HepG2 (cell line): ENCODE measurements around the gene KRTCAP3. TPM values are rescaled to one million over a fixed set of nuclear protein-coding genes. Genes with fewer than 3 reads are reported as not detected.

Source experiments
- ATRX ChIP-seq: sonication (generic); formaldehyde crosslinking; IDR thresholded peaks from 2 replicates; pipeline ENCODE4 v1.4.0; 2020; ENCODE audit warnings: missing genetic modification reagents, borderline replicate concordance
- FOXP1 ChIP-seq, 2 experiments: fragments of 450-650 bp in 1 of 2; IDR thresholded peaks; 2 replicates each; pipeline ENCODE4 v1.6.1; 2017 to 2018; ENCODE audit warnings: antibody characterized with exemption in 1 of 2
- HES4 ChIP-seq: sonication (generic); formaldehyde crosslinking; IDR thresholded peaks from 2 replicates; pipeline ENCODE4 v1.9.0; 2021; ENCODE audit warnings: mild to moderate bottlenecking, missing genetic modification reagents, borderline replicate concordance
- HNF4G ChIP-seq, 2 experiments: sonication (generic) in 1 of 2; formaldehyde crosslinking in 1 of 2; IDR thresholded peaks; 2 replicates each; pipeline versions ENCODE4 v1.4.0 to v1.6.1; 2011 to 2020; ENCODE audit warnings: borderline replicate concordance in 2 of 2, low read depth in 2 of 2, mild to moderate bottlenecking in 2 of 2, low read length in 1 of 2, missing genetic modification reagents in 1 of 2, moderate library complexity in 1 of 2
- MTF2 ChIP-seq: sonication (generic); formaldehyde crosslinking; IDR thresholded peaks from 2 replicates; pipeline ENCODE4 v1.5.0; 2020; ENCODE audit warnings: missing genetic modification reagents, borderline replicate concordance
- NR2F6 ChIP-seq, 2 experiments: IDR thresholded peaks; 2 replicates each; pipeline ENCODE4 v1.6.1; 2016; ENCODE audit warnings: antibody characterized with exemption in 1 of 2, mild to moderate bottlenecking in 1 of 2
- PRPF4 ChIP-seq: fragments of 200-400 bp; formaldehyde crosslinking; IDR thresholded peaks from 2 replicates; pipeline ENCODE4 v1.6.1; 2016; ENCODE audit warnings: low read length, low read depth; ENCODE audit not compliant: poor library complexity, severe bottlenecking
- SAP130 ChIP-seq: IDR thresholded peaks from 2 replicates; pipeline ENCODE4 v1.6.1; 2016; ENCODE audit warnings: low read depth
- SP140L ChIP-seq: sonication (generic); formaldehyde crosslinking; IDR thresholded peaks from 2 replicates; pipeline ENCODE4 v1.4.0; 2020; ENCODE audit warnings: missing genetic modification reagents, borderline replicate concordance
- ZFP36 ChIP-seq: fragments of 150-350 bp; IDR thresholded peaks from 2 replicates; pipeline ENCODE4 v1.6.1; 2018; ENCODE audit warnings: borderline replicate concordance, low read length, low read depth; ENCODE audit not compliant: partially characterized antibody
- ZFP62 ChIP-seq: sonication (generic); formaldehyde crosslinking; IDR thresholded peaks from 2 replicates; pipeline ENCODE4 v1.4.0; 2020; ENCODE audit warnings: missing genetic modification reagents
- ZNF382 ChIP-seq: sonication (generic); formaldehyde crosslinking; IDR thresholded peaks from 2 replicates; pipeline ENCODE4 v1.5.0; 2020; ENCODE audit warnings: missing genetic modification reagents, mild to moderate bottlenecking, borderline replicate concordance
- ZNF543 ChIP-seq: sonication (generic); formaldehyde crosslinking; IDR thresholded peaks from 2 replicates; pipeline ENCODE4 v1.4.0; 2020; ENCODE audit warnings: mild to moderate bottlenecking, missing genetic modification reagents
- ZNF678 ChIP-seq: sonication (generic); formaldehyde crosslinking; IDR thresholded peaks from 2 replicates; pipeline ENCODE4 v1.4.0; 2020; ENCODE audit warnings: mild to moderate bottlenecking, missing genetic modification reagents
- ZNF816 ChIP-seq: sonication (generic); formaldehyde crosslinking; IDR thresholded peaks from 2 replicates; pipeline ENCODE4 v1.8.0; 2022; ENCODE audit warnings: missing genetic modification reagents, mild to moderate bottlenecking, borderline replicate concordance
- ZSCAN20 ChIP-seq: sonication (generic); formaldehyde crosslinking; IDR thresholded peaks from 2 replicates; pipeline ENCODE4 v1.4.0; 2020; ENCODE audit warnings: missing genetic modification reagents, mild to moderate bottlenecking, borderline replicate concordance
- polyA plus RNA-seq, 8 experiments: library from polyadenylated mRNA; depleted of rRNA in 3 of 8; stranded (reverse) in 7 of 8; unstranded in 1 of 8; fragments of >200 nt; fragmentation: Illumina TruSeq in 4 of 8; extraction: Trizol in 4 of 8; gene quantifications; 2 replicates each; pipeline versions ENCODE4 v1.2.1 to v1.2.3, GENCODE V29; 2011 to 2016; ENCODE audit warnings: low read depth in 4 of 8, missing spikeins in 1 of 8, mixed read lengths in 1 of 8; ENCODE audit not compliant: insufficient read depth in 1 of 8
- total RNA-seq, 5 experiments: library from RNA; depleted of rRNA; stranded (reverse); fragments of >200 nt; fragmentation: Illumina TruSeq; extraction: Trizol; gene quantifications; 2 replicates each; pipeline ENCODE4 v1.2.3, GENCODE V29; 2016; ENCODE audit warnings: low read depth in 1 of 5
- TF ChIP-seq, protein P1 (sequence below): sonication (generic); formaldehyde crosslinking; IDR thresholded peaks from 2 replicates; pipeline ENCODE4 v1.5.0; 2020; ENCODE audit warnings: missing genetic modification reagents, mild to moderate bottlenecking, borderline replicate concordance
- TF ChIP-seq, protein P2 (sequence below): sonication (generic); formaldehyde crosslinking; IDR thresholded peaks from 2 replicates; pipeline ENCODE4 v1.9.0; 2021; ENCODE audit warnings: missing genetic modification reagents, mild to moderate bottlenecking, borderline replicate concordance
- TF ChIP-seq, protein P3 (sequence below): sonication (generic); formaldehyde crosslinking; IDR thresholded peaks from 2 replicates; pipeline ENCODE4 v1.8.1; 2023; ENCODE audit warnings: missing genetic modification reagents, inconsistent platforms, borderline replicate concordance
- TF ChIP-seq, protein P4 (sequence below): IDR thresholded peaks from 2 replicates; pipeline ENCODE4 v1.6.1; 2016; ENCODE audit warnings: low read depth, control low read depth
- TF ChIP-seq, protein P5 (sequence below): sonication (generic); formaldehyde crosslinking; IDR thresholded peaks from 2 replicates; pipeline ENCODE4 v1.8.0; 2022; ENCODE audit warnings: mild to moderate bottlenecking, missing genetic modification reagents; ENCODE audit not compliant: insufficient replicate concordance

Gene KRTCAP3
- total and polyA plus RNA-seq, 2 of the 13 experiments (the other 11 are each of a cell fraction or from before 2014, with no cell fraction given): 2.1 to 4.5 TPM

DNA sequence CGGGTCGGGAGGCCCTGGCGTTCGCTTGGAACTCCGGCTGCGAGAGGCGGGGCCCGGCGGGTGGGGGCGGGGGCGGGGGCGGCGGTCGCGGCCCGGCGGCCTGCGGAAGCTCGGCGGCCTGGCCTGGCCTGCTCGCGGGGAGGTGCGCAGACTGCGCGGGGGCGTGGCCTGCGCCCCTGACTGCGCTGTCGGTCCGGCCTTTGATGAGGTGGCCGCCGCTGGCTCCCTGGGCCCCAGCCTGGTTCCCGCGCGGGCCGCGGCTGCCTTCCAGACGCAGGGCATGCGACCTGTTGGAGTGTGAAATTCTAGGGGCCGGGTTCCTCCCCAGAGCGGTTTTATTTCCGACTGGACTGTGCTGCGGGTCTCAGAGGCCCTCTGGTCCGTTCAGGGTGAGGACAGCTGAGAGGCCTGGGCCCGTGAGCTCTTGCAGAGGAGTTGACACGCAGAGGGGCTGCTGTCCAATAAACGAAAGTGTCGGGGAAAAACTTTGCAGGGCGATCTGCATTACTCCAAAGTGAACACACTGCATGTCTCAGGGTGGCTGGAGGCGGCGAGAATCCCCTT is 13.1 kb upstream of the KRTCAP3 start (continued):
- TF ChIP-seq MTF2 (CRISPR knock-in tag): 0 out of 2 replicates have a peak, but pooled peaks have one; percentile 44
- TF ChIP-seq, protein P1, sequence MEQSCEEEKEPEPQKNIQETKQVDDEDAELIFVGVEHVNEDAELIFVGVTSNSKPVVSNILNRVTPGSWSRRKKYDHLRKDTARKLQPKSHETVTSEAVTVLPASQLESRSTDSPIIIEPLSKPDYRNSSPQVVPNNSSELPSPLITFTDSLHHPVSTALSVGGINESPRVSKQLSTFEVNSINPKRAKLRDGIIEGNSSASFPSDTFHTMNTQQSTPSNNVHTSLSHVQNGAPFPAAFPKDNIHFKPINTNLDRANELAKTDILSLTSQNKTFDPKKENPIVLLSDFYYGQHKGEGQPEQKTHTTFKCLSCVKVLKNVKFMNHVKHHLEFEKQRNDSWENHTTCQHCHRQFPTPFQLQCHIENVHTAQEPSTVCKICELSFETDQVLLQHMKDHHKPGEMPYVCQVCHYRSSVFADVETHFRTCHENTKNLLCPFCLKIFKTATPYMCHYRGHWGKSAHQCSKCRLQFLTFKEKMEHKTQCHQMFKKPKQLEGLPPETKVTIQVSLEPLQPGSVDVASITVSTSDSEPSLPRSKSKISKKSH (CRISPR knock-in tag): no peak
- TF ChIP-seq ZSCAN20 (CRISPR knock-in tag): no peak; the same call in 1 of the 2 replicates
- TF ChIP-seq ZFP36: no peak
- no peak for TF ChIP-seq FOXP1 (IDR thresholded peaks at IDR 0.05)
- TF ChIP-seq FOXP1 (CRISPR knock-in tag; IDR thresholded peaks at IDR 0.05): 0 out of 2 replicates have a peak, but pooled peaks have one; percentile 10
- TF ChIP-seq, protein P2, sequence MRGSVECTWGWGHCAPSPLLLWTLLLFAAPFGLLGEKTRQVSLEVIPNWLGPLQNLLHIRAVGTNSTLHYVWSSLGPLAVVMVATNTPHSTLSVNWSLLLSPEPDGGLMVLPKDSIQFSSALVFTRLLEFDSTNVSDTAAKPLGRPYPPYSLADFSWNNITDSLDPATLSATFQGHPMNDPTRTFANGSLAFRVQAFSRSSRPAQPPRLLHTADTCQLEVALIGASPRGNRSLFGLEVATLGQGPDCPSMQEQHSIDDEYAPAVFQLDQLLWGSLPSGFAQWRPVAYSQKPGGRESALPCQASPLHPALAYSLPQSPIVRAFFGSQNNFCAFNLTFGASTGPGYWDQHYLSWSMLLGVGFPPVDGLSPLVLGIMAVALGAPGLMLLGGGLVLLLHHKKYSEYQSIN (CRISPR knock-in tag): no peak
- no peak for TF ChIP-seq ZFP62 (CRISPR knock-in tag)
- TF ChIP-seq NR2F6 (IDR thresholded peaks at IDR 0.05): no peak
- TF ChIP-seq NR2F6 (CRISPR knock-in tag; IDR thresholded peaks at IDR 0.05): peak; percentile 48
- TF ChIP-seq, protein P3, sequence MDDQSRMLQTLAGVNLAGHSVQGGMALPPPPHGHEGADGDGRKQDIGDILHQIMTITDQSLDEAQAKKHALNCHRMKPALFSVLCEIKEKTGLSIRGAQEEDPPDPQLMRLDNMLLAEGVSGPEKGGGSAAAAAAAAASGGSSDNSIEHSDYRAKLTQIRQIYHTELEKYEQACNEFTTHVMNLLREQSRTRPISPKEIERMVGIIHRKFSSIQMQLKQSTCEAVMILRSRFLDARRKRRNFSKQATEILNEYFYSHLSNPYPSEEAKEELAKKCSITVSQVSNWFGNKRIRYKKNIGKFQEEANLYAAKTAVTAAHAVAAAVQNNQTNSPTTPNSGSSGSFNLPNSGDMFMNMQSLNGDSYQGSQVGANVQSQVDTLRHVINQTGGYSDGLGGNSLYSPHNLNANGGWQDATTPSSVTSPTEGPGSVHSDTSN: no peak
- peak; percentile 56; the same call in 1 of the 2 replicates for TF ChIP-seq SAP130 (CRISPR knock-in tag)
- no peak for TF ChIP-seq ZNF382 (CRISPR knock-in tag)
- no peak for TF ChIP-seq PRPF4
- TF ChIP-seq, protein P4, sequence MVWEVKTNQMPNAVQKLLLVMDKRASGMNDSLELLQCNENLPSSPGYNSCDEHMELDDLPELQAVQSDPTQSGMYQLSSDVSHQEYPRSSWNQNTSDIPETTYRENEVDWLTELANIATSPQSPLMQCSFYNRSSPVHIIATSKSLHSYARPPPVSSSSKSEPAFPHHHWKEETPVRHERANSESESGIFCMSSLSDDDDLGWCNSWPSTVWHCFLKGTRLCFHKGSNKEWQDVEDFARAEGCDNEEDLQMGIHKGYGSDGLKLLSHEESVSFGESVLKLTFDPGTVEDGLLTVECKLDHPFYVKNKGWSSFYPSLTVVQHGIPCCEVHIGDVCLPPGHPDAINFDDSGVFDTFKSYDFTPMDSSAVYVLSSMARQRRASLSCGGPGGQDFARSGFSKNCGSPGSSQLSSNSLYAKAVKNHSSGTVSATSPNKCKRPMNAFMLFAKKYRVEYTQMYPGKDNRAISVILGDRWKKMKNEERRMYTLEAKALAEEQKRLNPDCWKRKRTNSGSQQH (CRISPR knock-in tag): peak; percentile 14; the same call in 1 of the 2 replicates
- TF ChIP-seq ZNF543: peak; percentile 86
- 0 out of 2 replicates have a peak, but pooled peaks have one; percentile 27 for TF ChIP-seq SP140L (CRISPR knock-in tag)
- 0 out of 2 replicates have a peak, but pooled peaks have one; percentile 89 for TF ChIP-seq ZNF678 (CRISPR knock-in tag)
- no peak for TF ChIP-seq HES4
- no peak for TF ChIP-seq ZNF816 (CRISPR knock-in tag)
- no peak for TF ChIP-seq HNF4G (IDR thresholded peaks at IDR 0.05; ENCODE audit: borderline replicate concordance, low read depth, low read length)
- peak; percentile 28; the same call in 1 of the 2 replicates for TF ChIP-seq HNF4G (CRISPR knock-in tag; IDR thresholded peaks at IDR 0.05; ENCODE audit: borderline replicate concordance, low read depth)
- TF ChIP-seq, protein P5, sequence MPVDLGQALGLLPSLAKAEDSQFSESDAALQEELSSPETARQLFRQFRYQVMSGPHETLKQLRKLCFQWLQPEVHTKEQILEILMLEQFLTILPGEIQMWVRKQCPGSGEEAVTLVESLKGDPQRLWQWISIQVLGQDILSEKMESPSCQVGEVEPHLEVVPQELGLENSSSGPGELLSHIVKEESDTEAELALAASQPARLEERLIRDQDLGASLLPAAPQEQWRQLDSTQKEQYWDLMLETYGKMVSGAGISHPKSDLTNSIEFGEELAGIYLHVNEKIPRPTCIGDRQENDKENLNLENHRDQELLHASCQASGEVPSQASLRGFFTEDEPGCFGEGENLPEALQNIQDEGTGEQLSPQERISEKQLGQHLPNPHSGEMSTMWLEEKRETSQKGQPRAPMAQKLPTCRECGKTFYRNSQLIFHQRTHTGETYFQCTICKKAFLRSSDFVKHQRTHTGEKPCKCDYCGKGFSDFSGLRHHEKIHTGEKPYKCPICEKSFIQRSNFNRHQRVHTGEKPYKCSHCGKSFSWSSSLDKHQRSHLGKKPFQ (CRISPR knock-in tag): no peak
- no peak for TF ChIP-seq ATRX (CRISPR knock-in tag)
